ENCODE measurements around the gene PHF21A.
"Not testable (repeated sequence)": the region's sequence is repeated elsewhere in the genome, so short reads cannot be mapped to it uniquely, and the experiment has no call there.

Gene PHF21A

GRCh38 chr11:46036009-46036408, 85.2 kb downstream of the PHF21A start:
- no peak for DNase-seq (ENCODE audit: low read depth in 2 of 2)

DNA sequence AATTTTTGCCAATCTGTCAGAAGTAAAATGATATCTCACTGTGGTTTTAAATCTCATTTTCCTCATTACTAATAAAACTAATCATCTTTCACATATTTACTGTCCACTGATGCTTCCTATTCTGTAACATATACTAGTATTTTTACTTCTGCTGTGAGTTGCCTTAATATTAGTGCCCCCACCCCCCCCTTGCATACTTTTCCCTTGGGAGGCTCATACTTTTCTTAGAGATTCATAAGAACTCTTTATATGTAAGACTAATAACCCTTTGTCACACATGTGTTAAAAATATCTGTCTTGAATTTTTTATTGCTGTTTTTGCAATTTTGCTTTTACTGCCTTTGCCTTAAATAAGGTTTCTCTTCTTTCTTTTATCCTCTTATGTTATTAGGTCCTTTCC, 87.2 kb downstream of the PHF21A start:
- no peak for DNase-seq (ENCODE audit: low read depth in 2 of 2)

- DNase-seq (ENCODE audit: low read depth in 2 of 2): no peak
These were observed 94.5 kb downstream of the PHF21A start for GRCh38 chr11:46026606-46027293.

DNA sequence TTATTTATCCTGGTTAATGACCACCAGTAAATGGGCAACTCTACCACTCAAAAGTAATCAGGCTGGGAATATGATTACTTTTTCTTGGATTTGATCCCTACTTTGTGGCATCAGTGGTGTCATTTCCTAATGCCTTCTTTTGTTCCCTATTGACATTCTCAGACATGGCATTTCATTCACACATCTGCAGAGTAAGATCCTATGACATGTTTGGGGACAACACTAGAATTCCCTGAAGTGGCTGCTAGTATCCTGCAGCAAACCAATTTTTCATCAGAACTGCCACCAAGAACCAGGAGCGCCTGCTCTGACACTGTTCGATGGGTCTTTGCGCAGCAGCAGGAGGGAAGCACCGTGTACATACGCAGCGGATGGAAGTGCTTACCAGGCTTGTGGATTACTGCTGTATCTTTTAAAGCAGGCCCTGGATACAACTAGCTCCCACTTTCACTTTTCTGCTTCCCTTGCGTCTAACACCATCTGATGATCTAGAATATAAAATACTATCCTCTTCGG, 101.1 kb downstream of the PHF21A start:
- no peak for DNase-seq (ENCODE audit: low read depth in 2 of 2)

- DNase-seq (ENCODE audit: low read depth in 2 of 2): no peak
These were observed 102.6 kb downstream of the PHF21A start for GRCh38 chr11:46018651-46019050.

GRCh38 chr11:46017341-46017740, 103.9 kb downstream of the PHF21A start:
- DNase-seq (ENCODE audit: low read depth in 2 of 2): no peak

GRCh38 chr11:46015941-46016340, 105.3 kb downstream of the PHF21A start:
- no peak for DNase-seq (ENCODE audit: low read depth in 2 of 2)

- not testable (repeated sequence) for DNase-seq (ENCODE audit: low read depth in 2 of 2)
These were observed 107.1 kb downstream of the PHF21A start for GRCh38 chr11:46014168-46014567.

GRCh38 chr11:46012185-46012584, 109.1 kb downstream of the PHF21A start:
- DNase-seq (ENCODE audit: low read depth in 2 of 2): no peak

GRCh38 chr11:46010100-46010499, 111.2 kb downstream of the PHF21A start:
- DNase-seq (ENCODE audit: low read depth in 2 of 2): no peak

DNA sequence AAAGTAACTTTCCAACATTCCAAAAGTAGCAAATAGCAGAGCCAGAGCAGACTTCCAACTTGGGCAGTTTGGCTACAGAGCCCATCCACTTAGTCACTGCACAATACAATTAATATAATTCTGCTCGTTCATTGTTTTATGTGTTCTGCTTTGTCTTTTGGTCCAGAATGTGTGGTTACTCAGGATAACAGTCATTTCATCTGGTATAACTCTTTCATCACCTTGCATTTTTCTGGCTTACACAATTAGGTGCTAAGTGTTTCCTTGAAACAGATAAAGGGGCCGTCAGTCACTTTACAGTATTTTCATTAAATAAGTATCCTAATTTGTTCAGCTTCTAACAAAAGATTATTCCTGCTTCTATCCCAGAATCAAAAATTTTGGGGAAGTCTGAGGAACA, 111.6 kb downstream of the PHF21A start:
- no peak for DNase-seq (ENCODE audit: low read depth in 2 of 2)

DNA sequence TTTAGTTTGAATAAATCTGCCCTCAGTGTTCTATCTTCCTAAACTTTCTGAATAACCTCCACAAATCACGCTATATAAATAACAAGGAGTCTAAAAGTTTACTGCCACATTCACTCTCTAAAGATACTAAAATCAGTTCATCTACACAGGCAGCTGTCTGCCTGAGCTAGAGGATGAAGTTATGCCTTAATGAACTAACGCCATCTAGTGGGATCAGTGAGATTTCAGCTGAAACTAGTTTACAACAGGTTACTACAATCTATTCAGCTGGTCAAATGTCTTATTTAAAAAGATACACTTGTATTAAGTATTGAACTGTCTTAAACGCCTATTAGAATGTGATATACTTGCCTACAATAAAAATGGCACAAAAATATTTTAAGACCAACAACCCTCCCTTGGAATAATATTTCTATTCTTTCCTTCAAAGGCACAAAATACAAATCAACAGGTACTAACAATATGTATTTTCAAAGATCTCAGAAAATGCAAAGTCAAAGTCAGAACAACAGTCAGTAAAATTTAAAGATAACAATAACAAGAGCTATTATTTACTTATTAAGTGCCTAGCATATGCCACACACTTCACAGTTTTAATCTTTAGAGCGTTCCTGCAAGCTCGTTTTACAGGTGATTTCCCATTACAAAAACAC, 114.7 kb downstream of the PHF21A start:
- no peak for DNase-seq (ENCODE audit: low read depth in 2 of 2)

DNA sequence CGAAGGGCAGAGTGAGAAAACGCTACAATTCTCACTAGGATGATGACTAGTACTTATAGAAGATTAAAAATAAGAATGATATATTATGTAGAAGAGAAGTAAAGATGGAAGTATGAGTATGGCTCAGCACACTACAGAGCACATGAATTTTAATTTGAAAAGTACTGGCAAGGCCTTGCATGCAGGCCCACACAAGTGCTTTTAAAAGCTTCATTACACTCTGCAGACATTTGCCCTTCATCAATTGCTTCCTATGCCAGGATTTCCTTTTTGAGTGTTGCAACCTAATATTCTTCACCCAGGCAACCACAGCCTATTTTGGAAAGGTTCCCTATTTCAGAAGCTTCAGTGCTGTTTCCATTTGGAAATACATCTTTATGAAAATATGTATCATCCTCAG, 117.7 kb downstream of the PHF21A start:
- no peak for DNase-seq (ENCODE audit: low read depth in 2 of 2)

- no peak for DNase-seq (ENCODE audit: low read depth in 2 of 2)
These were observed 119.1 kb downstream of the PHF21A start for GRCh38 chr11:46002189-46002588.

DNA sequence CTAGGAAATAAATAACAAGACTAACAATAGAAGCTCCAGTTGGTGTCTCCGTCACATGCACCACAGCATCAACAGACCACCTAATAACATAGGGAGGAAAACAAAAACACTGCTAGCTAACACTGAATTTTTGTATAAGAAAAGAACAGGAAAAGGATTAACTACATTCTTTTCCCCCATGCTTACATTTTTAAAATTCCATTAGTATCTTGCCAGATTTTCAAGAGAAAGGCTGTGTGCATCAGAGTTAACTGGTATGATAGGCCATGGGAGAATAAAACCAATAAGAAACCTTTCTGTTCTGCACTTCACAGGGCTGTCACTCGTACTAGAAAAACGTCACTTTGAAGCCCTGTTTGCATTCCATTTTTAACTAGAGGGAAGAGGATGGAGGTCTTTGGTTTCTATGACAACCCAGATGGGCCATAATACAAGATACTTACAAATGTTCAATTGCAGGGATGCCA, 119.8 kb downstream of the PHF21A start:
- DNase-seq (ENCODE audit: low read depth in 2 of 2): no peak

DNA sequence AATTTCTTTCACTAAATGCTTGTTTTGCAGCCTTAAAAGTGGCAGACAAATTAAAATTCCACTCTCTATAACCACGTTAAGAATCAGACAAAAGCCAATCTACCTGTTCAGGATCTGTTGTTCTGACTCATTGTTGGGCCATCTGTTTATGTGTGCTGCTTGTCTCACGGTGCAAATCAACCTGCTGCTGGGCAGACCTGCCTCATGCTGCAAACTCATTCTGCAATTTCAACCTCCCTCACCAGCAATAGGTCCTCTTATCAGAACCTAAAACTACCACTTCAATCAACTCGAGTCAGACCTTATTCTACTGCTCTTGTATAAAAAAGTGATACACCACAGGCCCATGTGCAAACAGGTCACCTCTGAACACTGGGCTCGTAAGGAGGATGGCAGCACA, 123.7 kb downstream of the PHF21A start:
- DNase-seq (ENCODE audit: low read depth in 2 of 2): no peak

- DNase-seq (ENCODE audit: low read depth in 2 of 2): no peak
These were observed 125.9 kb downstream of the PHF21A start for GRCh38 chr11:45995342-45995734.

- no peak for DNase-seq (ENCODE audit: low read depth in 2 of 2)
These were observed 126.6 kb downstream of the PHF21A start for GRCh38 chr11:45994371-45995341.

DNA sequence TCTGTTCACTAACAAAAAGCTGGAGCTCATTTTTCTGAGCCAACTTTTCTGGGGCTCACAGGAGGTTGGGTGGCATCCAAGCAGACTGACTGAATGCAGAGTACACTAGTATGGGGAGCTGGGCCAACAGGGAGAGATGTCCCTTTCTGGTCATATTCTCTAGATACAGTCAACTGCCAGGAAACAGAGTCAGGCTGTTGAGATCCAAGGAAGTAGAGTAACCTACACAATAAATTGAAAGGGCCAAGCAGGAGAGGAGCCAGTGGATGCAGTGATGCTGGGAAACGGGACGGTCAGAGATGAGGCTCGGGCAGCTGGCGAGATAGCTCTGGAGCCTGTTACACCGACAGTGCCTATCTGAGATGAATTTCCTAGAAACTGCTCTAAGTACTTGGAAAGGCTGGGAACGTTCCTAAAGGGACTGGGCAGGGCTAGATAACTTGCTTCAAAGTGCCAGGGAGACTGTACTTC, 127.7 kb downstream of the PHF21A start:
- no peak for DNase-seq (ENCODE audit: low read depth in 2 of 2)

GRCh38 chr11:45988921-45989320, 132.3 kb downstream of the PHF21A start:
- DNase-seq (ENCODE audit: low read depth in 2 of 2): no peak

- no peak for DNase-seq (ENCODE audit: low read depth in 2 of 2)
These were observed 136.0 kb downstream of the PHF21A start for GRCh38 chr11:45985212-45985611.

DNA sequence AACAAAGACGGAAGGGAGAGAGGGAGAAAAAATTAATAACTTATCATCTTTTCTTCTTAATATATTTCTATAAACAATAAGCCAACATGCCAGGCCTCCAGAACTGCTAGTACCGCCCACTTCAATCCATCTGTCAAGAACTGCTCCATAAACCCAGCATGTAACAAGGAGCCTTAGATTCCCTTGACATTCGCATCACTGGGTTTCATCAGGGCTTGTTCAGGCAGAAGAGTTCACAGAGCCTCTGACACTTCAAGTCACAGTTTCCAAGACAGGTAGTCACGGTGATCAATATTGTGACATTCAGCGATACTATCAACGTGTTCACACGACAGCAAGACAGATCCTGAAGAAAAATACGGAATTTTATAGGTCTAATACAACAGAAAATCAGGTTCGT, 137.1 kb downstream of the PHF21A start:
- DNase-seq (ENCODE audit: low read depth in 2 of 2): no peak

Measured in stimulated activated CD4-positive, alpha-beta T cell treated with anti-CD3 and anti-CD28 coated beads, Interleukin-15, amount 100 ng/mL, for 48 hours (primary cell).